HEK293 (cell line): ENCODE measurements around the gene DDC.

Experiments used
- CTCF ChIA-PET: fragments of 350-600 bp; formaldehyde crosslinking; extraction: SDS; loops from one replicate; lab custom pipeline; 2021; ENCODE audit warnings: antibody characterized with exemption; lab: Yijun Ruan, JAX
- POLR2A ChIA-PET: fragments of 300-600 bp; formaldehyde crosslinking; extraction: SDS; loops from one replicate; lab custom pipeline; 2020; ENCODE audit warnings: antibody characterized with exemption, inconsistent platforms; lab: Yijun Ruan, JAX
- H3K27ac ChIP-seq: fragments of 200-500 bp; sonication (Bioruptor generic); 2 replicates; pipeline ENCODE4 v1.5.1; 2014; ENCODE audit warnings: low read depth, low read length, control low read depth, inconsistent platforms; ENCODE audit errors: extremely low read depth
- H3K36me3 ChIP-seq, 2 experiments: fragments of 200-500 bp in 1 of 2; sonication (Bioruptor generic) in 1 of 2; 1 replicate in 1 of 2; 2 replicates in 1 of 2; pipeline ENCODE4 v1.5.1; 2014 to 2017; ENCODE audit warnings: inconsistent platforms in 2 of 2, low read length in 2 of 2; ENCODE audit not compliant: control insufficient read depth in 2 of 2, insufficient read depth in 1 of 2
- H3K4me1 ChIP-seq: fragments of 200-500 bp; sonication (Bioruptor generic); 2 replicates; pipeline ENCODE4 v1.5.1; 2014; ENCODE audit warnings: mild to moderate bottlenecking, low read length, inconsistent platforms; ENCODE audit not compliant: control insufficient read depth, insufficient read depth
- H3K4me3 ChIP-seq: 2 replicates; pipeline ENCODE4 v1.5.1; 2011; ENCODE audit warnings: low read depth, mild to moderate bottlenecking, control low read depth, low read length, moderate library complexity
- H3K9me3 ChIP-seq: fragments of 200-500 bp; sonication (Bioruptor generic); 2 replicates; pipeline ENCODE4 v1.5.1; 2014; ENCODE audit warnings: low read depth, low read length, inconsistent platforms; ENCODE audit not compliant: control insufficient read depth, insufficient read depth
- MYNN ChIP-seq: fragments of 450-650 bp; formaldehyde crosslinking; IDR thresholded peaks from 2 replicates; pipeline ENCODE4 v1.5.1; 2016; ENCODE audit warnings: missing biosample characterization, missing genetic modification characterization, borderline replicate concordance
- MZF1 ChIP-seq: fragments of 450-650 bp; formaldehyde crosslinking; IDR thresholded peaks from 2 replicates; pipeline ENCODE4 v1.5.1; 2017; ENCODE audit warnings: missing biosample characterization, missing genetic modification characterization, borderline replicate concordance
- RBAK ChIP-seq: fragments of 450-650 bp; formaldehyde crosslinking; IDR thresholded peaks from 2 replicates; pipeline ENCODE4 v1.5.1; 2016; ENCODE audit warnings: missing biosample characterization, missing genetic modification characterization
- ZBTB20 ChIP-seq: fragments of 450-650 bp; formaldehyde crosslinking; IDR thresholded peaks from 2 replicates; pipeline ENCODE4 v1.5.1; 2016; ENCODE audit warnings: missing biosample characterization, missing genetic modification characterization
- ZFP41 ChIP-seq: fragments of 450-650 bp; formaldehyde crosslinking; IDR thresholded peaks from 2 replicates; pipeline ENCODE4 v1.5.1; 2016; ENCODE audit warnings: missing biosample characterization, missing genetic modification characterization, borderline replicate concordance
- ZNF169 ChIP-seq: fragments of 450-650 bp; formaldehyde crosslinking; IDR thresholded peaks from 2 replicates; pipeline ENCODE4 v1.5.1; 2016; ENCODE audit warnings: missing biosample characterization, missing genetic modification characterization
- ZNF175 ChIP-seq: fragments of 450-650 bp; formaldehyde crosslinking; IDR thresholded peaks from 2 replicates; pipeline ENCODE4 v1.5.1; 2016; ENCODE audit warnings: missing biosample characterization, missing genetic modification characterization
- ZNF18 ChIP-seq: fragments of 450-650 bp; formaldehyde crosslinking; IDR thresholded peaks from 2 replicates; pipeline ENCODE4 v1.5.1; 2016; ENCODE audit warnings: missing biosample characterization, missing genetic modification characterization
- ZNF184 ChIP-seq: fragments of 450-650 bp; IDR thresholded peaks from 2 replicates; pipeline ENCODE4 v1.5.1; 2018; ENCODE audit warnings: missing biosample characterization, mild to moderate bottlenecking, missing genetic modification characterization
- ZNF239 ChIP-seq: fragments of 450-650 bp; formaldehyde crosslinking; IDR thresholded peaks from 2 replicates; pipeline ENCODE4 v1.5.1; 2016; ENCODE audit warnings: missing biosample characterization, missing genetic modification characterization
- ZNF324 ChIP-seq: fragments of 450-650 bp; formaldehyde crosslinking; IDR thresholded peaks from 2 replicates; pipeline ENCODE4 v1.5.1; 2016; ENCODE audit warnings: missing biosample characterization, missing genetic modification characterization
- ZNF366 ChIP-seq: fragments of 450-650 bp; formaldehyde crosslinking; conservative IDR thresholded peaks from 2 replicates; pipeline ENCODE4 v1.5.1; 2016; ENCODE audit warnings: missing biosample characterization, missing genetic modification characterization
- ZNF404 ChIP-seq: fragments of 450-650 bp; formaldehyde crosslinking; IDR thresholded peaks from 2 replicates; pipeline ENCODE4 v1.5.1; 2017; ENCODE audit warnings: missing biosample characterization, missing genetic modification characterization
- ZNF544 ChIP-seq: fragments of 450-650 bp; formaldehyde crosslinking; IDR thresholded peaks from 2 replicates; pipeline ENCODE4 v1.5.0; 2017; ENCODE audit warnings: missing biosample characterization, missing genetic modification characterization
- ZNF585B ChIP-seq: fragments of 450-650 bp; formaldehyde crosslinking; IDR thresholded peaks from 2 replicates; pipeline ENCODE4 v1.5.1; 2016; ENCODE audit warnings: missing biosample characterization, missing genetic modification characterization
- ZNF660 ChIP-seq: fragments of 450-650 bp; IDR thresholded peaks from 2 replicates; pipeline ENCODE4 v1.5.1; 2018; ENCODE audit warnings: missing biosample characterization, mild to moderate bottlenecking, missing genetic modification characterization
- ZNF701 ChIP-seq: fragments of 450-650 bp; formaldehyde crosslinking; IDR thresholded peaks from 2 replicates; pipeline ENCODE4 v1.5.1; 2016; ENCODE audit warnings: missing biosample characterization, missing genetic modification characterization
- ZSCAN5A ChIP-seq: fragments of 450-650 bp; formaldehyde crosslinking; IDR thresholded peaks from 2 replicates; pipeline ENCODE4 v1.5.1; 2016; ENCODE audit warnings: missing biosample characterization, missing genetic modification characterization
- TF ChIP-seq, protein P1 (sequence below): fragments of 450-650 bp; formaldehyde crosslinking; IDR thresholded peaks from 2 replicates; pipeline ENCODE4 v1.5.1; 2016; ENCODE audit warnings: missing biosample characterization, missing genetic modification characterization
- TF ChIP-seq, protein P2 (sequence below): fragments of 450-650 bp; formaldehyde crosslinking; IDR thresholded peaks from 2 replicates; pipeline ENCODE4 v1.5.1; 2016; ENCODE audit warnings: missing biosample characterization, missing genetic modification characterization

The DDC gene

DNA sequence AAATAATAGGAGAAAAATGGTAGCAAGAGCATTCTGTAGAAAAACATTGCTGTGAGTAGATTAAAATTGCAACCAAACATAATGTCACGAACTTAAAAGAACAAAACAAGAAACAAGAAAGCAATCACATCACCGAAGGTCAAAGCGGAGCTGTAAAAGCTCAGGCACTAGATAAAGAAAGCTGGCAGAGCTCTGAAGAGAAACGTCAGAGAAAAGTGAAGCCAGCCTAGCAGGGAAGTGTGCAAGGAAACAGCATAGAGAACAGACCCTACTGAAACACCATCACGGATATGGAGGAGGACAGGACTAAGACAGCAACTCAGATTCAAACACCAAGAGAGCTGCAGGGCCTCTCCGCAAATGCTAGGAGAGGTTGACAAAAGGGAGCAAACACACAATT is 22.5 kb upstream of the DDC start:
- no peaks in the 10 kb centered on the region for H3K9me3 ChIP-seq
- CTCF ChIA-PET, result interaction anchor here (0.6 to 1.3 kb wide), 6 partner anchors 9 to 495 kb away, joined by 3 to 5 read pairs (median 4); partner anchors contain the start of gene ZPBP
- POLR2A ChIA-PET, result no interaction called here
- H3K4me3 ChIP-seq, result no peak overlapping the region
- TF ChIP-seq ZNF175 (tag by site-specific recombination), result no peak
- TF ChIP-seq ZNF169 (tag by site-specific recombination), result no peak
- TF ChIP-seq, protein P1, sequence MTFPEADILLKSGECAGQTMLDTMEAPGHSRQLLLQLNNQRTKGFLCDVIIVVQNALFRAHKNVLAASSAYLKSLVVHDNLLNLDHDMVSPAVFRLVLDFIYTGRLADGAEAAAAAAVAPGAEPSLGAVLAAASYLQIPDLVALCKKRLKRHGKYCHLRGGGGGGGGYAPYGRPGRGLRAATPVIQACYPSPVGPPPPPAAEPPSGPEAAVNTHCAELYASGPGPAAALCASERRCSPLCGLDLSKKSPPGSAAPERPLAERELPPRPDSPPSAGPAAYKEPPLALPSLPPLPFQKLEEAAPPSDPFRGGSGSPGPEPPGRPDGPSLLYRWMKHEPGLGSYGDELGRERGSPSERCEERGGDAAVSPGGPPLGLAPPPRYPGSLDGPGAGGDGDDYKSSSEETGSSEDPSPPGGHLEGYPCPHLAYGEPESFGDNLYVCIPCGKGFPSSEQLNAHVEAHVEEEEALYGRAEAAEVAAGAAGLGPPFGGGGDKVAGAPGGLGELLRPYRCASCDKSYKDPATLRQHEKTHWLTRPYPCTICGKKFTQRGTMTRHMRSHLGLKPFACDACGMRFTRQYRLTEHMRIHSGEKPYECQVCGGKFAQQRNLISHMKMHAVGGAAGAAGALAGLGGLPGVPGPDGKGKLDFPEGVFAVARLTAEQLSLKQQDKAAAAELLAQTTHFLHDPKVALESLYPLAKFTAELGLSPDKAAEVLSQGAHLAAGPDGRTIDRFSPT (tag by site-specific recombination), result no peak
- no peak for TF ChIP-seq ZFP41
- TF ChIP-seq MZF1 (tag by site-specific recombination), result no peak
- no peak for TF ChIP-seq ZNF404
- TF ChIP-seq ZNF324, result no peak
- no peak for TF ChIP-seq ZNF18 (tag by site-specific recombination)
- TF ChIP-seq ZNF585B (tag by site-specific recombination), result no peak
- TF ChIP-seq ZNF660 (tag by site-specific recombination), result no peak
- TF ChIP-seq RBAK (tag by site-specific recombination), result no peak
- TF ChIP-seq, protein P2, sequence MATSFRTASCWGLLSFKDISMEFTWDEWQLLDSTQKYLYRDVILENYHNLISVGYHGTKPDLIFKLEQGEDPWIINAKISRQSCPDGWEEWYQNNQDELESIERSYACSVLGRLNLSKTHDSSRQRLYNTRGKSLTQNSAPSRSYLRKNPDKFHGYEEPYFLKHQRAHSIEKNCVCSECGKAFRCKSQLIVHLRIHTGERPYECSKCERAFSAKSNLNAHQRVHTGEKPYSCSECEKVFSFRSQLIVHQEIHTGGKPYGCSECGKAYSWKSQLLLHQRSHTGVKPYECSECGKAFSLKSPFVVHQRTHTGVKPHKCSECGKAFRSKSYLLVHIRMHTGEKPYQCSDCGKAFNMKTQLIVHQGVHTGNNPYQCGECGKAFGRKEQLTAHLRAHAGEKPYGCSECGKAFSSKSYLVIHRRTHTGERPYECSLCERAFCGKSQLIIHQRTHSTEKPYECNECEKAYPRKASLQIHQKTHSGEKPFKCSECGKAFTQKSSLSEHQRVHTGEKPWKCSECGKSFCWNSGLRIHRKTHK, result no peak
- no peak overlapping the region for H3K27ac ChIP-seq
- H3K4me1 ChIP-seq, result no peaks in the 10 kb centered on the region
- peaks cover 0 to 4% of the 10 kb centered on the region in 2 experiments; a peak in 1 of 3 replicates for H3K36me3 ChIP-seq

- no peak overlapping the region for H3K4me3 ChIP-seq
- no peak overlapping the region for H3K27ac ChIP-seq
- no peaks in the 10 kb centered on the region for H3K36me3 ChIP-seq
- TF ChIP-seq ZNF701 (no peak), ZBTB20 (tag by site-specific recombination) (no peak), ZNF366 (tag by site-specific recombination) (no peak), ZNF544 (tag by site-specific recombination) (no peak), MYNN (tag by site-specific recombination) (no peak), ZNF239 (tag by site-specific recombination) (no peak), ZSCAN5A (tag by site-specific recombination) (no peak), ZNF184 (tag by site-specific recombination) (no peak)
- H3K9me3 ChIP-seq, result no peaks in the 10 kb centered on the region
- no peaks in the 10 kb centered on the region for H3K4me1 ChIP-seq
- ChIA-PET CTCF (no interaction called here), POLR2A (no interaction called here)
Measured at GRCh38 chr7:50584793-50585408, 19.7 kb upstream of the DDC start.
